Ectodermal cell (in vitro differentiated cells): ENCODE measurements around the gene SLC22A31.

Experiments
- H3K27ac ChIP-seq: 2 replicates; pipeline ENCODE4 v1.7.0; 2013; ENCODE audit warnings: mild to moderate bottlenecking, low read depth, low read length; ENCODE audit not compliant: insufficient read depth, poor library complexity, severe bottlenecking
- H3K27me3 ChIP-seq: 2 replicates; pipeline ENCODE4 v1.7.0; 2013; ENCODE audit warnings: mild to moderate bottlenecking, low read length; ENCODE audit not compliant: insufficient read depth, control insufficient read depth, poor library complexity, severe bottlenecking
- H3K36me3 ChIP-seq: one replicate; pipeline ENCODE4 v1.7.0; 2013; ENCODE audit warnings: low read length; ENCODE audit not compliant: control insufficient read depth, insufficient read depth
- H3K4me1 ChIP-seq: one replicate; pipeline ENCODE4 v1.7.0; 2013; ENCODE audit warnings: low read length; ENCODE audit not compliant: control insufficient read depth, insufficient read depth
- H3K4me3 ChIP-seq: 2 replicates; pipeline ENCODE4 v1.7.0; 2013; ENCODE audit warnings: low read depth, low read length, control low read depth; ENCODE audit not compliant: insufficient read depth
- H3K9me3 ChIP-seq: 2 replicates; pipeline ENCODE4 v1.7.0; 2013; ENCODE audit warnings: mild to moderate bottlenecking, low read length, moderate library complexity; ENCODE audit not compliant: control insufficient read depth
- WGBS, 2 experiments: methylation state at CpG; one replicate each; pipeline ENCODE4 v1.1.7; 2013; ENCODE audit warnings: missing lambda C conversion rate in 2 of 2; 5-methylcytosine and 5-hydroxymethylcytosine counted together

The SLC22A31 gene

GRCh38 chr16:89149386-89149785, 51.0 kb downstream of the SLC22A31 start:
- peaks cover 23% of the 10 kb centered on the region for H3K36me3 ChIP-seq
- H3K4me1 ChIP-seq, result no peaks in the 10 kb centered on the region

GRCh38 chr16:89147085-89147817, 53.1 kb downstream of the SLC22A31 start:
- H3K9me3 ChIP-seq, result no peaks in the 10 kb centered on the region
- no peak overlapping the region for H3K4me3 ChIP-seq
- 87 to 88% methylated on average over 10 of the region's 11 CpGs for WGBS, 2 experiments
- peaks cover 23% of the 10 kb centered on the region for H3K36me3 ChIP-seq
- H3K27ac ChIP-seq, result no peak overlapping the region
- H3K27me3 ChIP-seq, result no peaks in the 10 kb centered on the region
- no peaks in the 10 kb centered on the region for H3K4me1 ChIP-seq

More at GRCh38 chr16:89149386-89149785, 51.0 kb downstream of the SLC22A31 start:
- no peaks in the 10 kb centered on the region for H3K9me3 ChIP-seq
- no peak overlapping the region for H3K4me3 ChIP-seq
- H3K27me3 ChIP-seq, result no peaks in the 10 kb centered on the region
- 95 to 98% methylated on average over 9 of the region's 9 CpGs for WGBS, 2 experiments
- H3K27ac ChIP-seq, result no peak overlapping the region

GRCh38 chr16:89146211-89147005, 53.9 kb downstream of the SLC22A31 start:
- 95 to 96% methylated on average over 21 of the region's 21 CpGs for WGBS, 2 experiments
- Histone ChIP-seq H3K27ac (no peak overlapping the region), H3K4me3 (no peak overlapping the region), H3K27me3 (no peaks in the 10 kb centered on the region), H3K4me1 (no peaks in the 10 kb centered on the region), H3K36me3 (peaks cover 23% of the 10 kb centered on the region), H3K9me3 (no peaks in the 10 kb centered on the region)
